Endodermal cell (in vitro differentiated cells): ENCODE measurements around the gene MIEF2. TPM values are rescaled to one million over a fixed set of nuclear protein-coding genes. Genes with fewer than 3 reads are reported as not detected.

Experiments used
- DNase-seq: peaks from one replicate; pipeline ENCODE4 v3.0.0-alpha.2; 2017
- H3K27ac ChIP-seq: 2 replicates; pipeline ENCODE4 v1.5.1; 2013; ENCODE audit warnings: mild to moderate bottlenecking, low read depth, low read length, moderate library complexity
- H3K27me3 ChIP-seq: 2 replicates; pipeline ENCODE4 v1.6.1; 2013; ENCODE audit warnings: mild to moderate bottlenecking, low read length, moderate library complexity; ENCODE audit not compliant: insufficient read depth, control insufficient read depth, poor library complexity, severe bottlenecking
- H3K36me3 ChIP-seq: 2 replicates; pipeline ENCODE4 v1.7.0; 2013; ENCODE audit warnings: mild to moderate bottlenecking, low read length, moderate library complexity; ENCODE audit not compliant: control insufficient read depth, insufficient read depth
- H3K4me1 ChIP-seq: one replicate; pipeline ENCODE4 v1.7.0; 2013; ENCODE audit warnings: low read length; ENCODE audit not compliant: control insufficient read depth, insufficient read depth
- H3K4me3 ChIP-seq: 2 replicates; pipeline ENCODE4 v1.5.1; 2013; ENCODE audit warnings: mild to moderate bottlenecking, low read length, moderate library complexity
- H3K9ac ChIP-seq: 2 replicates; pipeline ENCODE4 v1.6.1; 2013; ENCODE audit warnings: mild to moderate bottlenecking, low read length, moderate library complexity; ENCODE audit not compliant: poor library complexity, severe bottlenecking; ENCODE audit errors: extremely low read depth
- H3K9me3 ChIP-seq: 2 replicates; pipeline ENCODE4 v1.6.1; 2013; ENCODE audit warnings: mild to moderate bottlenecking, low read length, moderate library complexity; ENCODE audit not compliant: control insufficient read depth
- H3K27ac Mint-ChIP-seq: 2 replicates; pipeline ENCODE4 v1.8.0; 2020; ENCODE audit warnings: mixed read lengths
- H3K27me3 Mint-ChIP-seq: 2 replicates; pipeline ENCODE4 v1.8.0; 2021; ENCODE audit warnings: mild to moderate bottlenecking, mixed read lengths; ENCODE audit not compliant: insufficient read depth
- H3K36me3 Mint-ChIP-seq: 2 replicates; pipeline ENCODE4 v1.8.0; 2020; ENCODE audit warnings: low read depth, mixed read lengths
- H3K4me1 Mint-ChIP-seq: 2 replicates; pipeline ENCODE4 v1.8.0; 2020; ENCODE audit warnings: mixed read lengths
- H3K4me3 Mint-ChIP-seq: 2 replicates; pipeline ENCODE4 v1.8.0; 2020; ENCODE audit warnings: mild to moderate bottlenecking, moderate library complexity, mixed read lengths
- H3K9me3 Mint-ChIP-seq: 2 replicates; pipeline ENCODE4 v1.8.0; 2020; ENCODE audit warnings: mild to moderate bottlenecking, mixed read lengths
- CTCF ChIP-seq: fragments of 200-600 bp; sonication (generic); conservative IDR thresholded peaks from 2 replicates; pipeline ENCODE4 v1.5.0; 2021; ENCODE audit warnings: antibody characterized with exemption, mild to moderate bottlenecking
- WGBS, 2 experiments: methylation state at CpG; one replicate each; pipeline versions ENCODE4 v1.1.5 to v1.1.7; 2013; ENCODE audit warnings: missing lambda C conversion rate in 2 of 2, mixed read lengths in 1 of 2; ENCODE audit not compliant: insufficient coverage in 1 of 2, insufficient read length in 1 of 2; 5-methylcytosine and 5-hydroxymethylcytosine counted together
- total RNA-seq, 2 donors: library from RNA; stranded (reverse); fragmentation: NEBNext Ultra II Directional in 1 of 2; extraction: Animal tissue kit (Norgen Biotek cat#: 25700) in 1 of 2; gene quantifications; 2 replicates in 1 of 2; 3 replicates in 1 of 2; pipeline ENCODE4 v1.2.1, GENCODE V29; 2021

MIEF2 gene
- total RNA-seq, 2 donors from 2014 or later: 15.3 to 19.6 TPM

GRCh38 chr17:18217412-18218015 lies 42.9 kb upstream of the MIEF2 start:
- H3K36me3 ChIP-seq: no peaks in the 10 kb centered on the region
- no peak overlapping the region for H3K4me3 Mint-ChIP-seq
- H3K27me3 Mint-ChIP-seq: no peaks in the 10 kb centered on the region
- no peak overlapping the region for H3K27ac Mint-ChIP-seq
- H3K9ac ChIP-seq: no peak overlapping the region
- TF ChIP-seq CTCF: peak; percentile 91
- no peaks in the 10 kb centered on the region for H3K27me3 ChIP-seq
- peak; percentile 98 for DNase-seq
- H3K9me3 Mint-ChIP-seq: no peaks in the 10 kb centered on the region
- no peaks in the 10 kb centered on the region for H3K36me3 Mint-ChIP-seq
- no peak overlapping the region for H3K4me3 ChIP-seq
- no peaks in the 10 kb centered on the region for H3K4me1 ChIP-seq
- no peaks in the 10 kb centered on the region for H3K9me3 ChIP-seq
- WGBS, 2 experiments: 22 to 23% methylated on average over 4 to 5 of the region's 6 CpGs
- H3K4me1 Mint-ChIP-seq: peaks cover 3% of the 10 kb centered on the region
- no peak overlapping the region for H3K27ac ChIP-seq

DNA sequence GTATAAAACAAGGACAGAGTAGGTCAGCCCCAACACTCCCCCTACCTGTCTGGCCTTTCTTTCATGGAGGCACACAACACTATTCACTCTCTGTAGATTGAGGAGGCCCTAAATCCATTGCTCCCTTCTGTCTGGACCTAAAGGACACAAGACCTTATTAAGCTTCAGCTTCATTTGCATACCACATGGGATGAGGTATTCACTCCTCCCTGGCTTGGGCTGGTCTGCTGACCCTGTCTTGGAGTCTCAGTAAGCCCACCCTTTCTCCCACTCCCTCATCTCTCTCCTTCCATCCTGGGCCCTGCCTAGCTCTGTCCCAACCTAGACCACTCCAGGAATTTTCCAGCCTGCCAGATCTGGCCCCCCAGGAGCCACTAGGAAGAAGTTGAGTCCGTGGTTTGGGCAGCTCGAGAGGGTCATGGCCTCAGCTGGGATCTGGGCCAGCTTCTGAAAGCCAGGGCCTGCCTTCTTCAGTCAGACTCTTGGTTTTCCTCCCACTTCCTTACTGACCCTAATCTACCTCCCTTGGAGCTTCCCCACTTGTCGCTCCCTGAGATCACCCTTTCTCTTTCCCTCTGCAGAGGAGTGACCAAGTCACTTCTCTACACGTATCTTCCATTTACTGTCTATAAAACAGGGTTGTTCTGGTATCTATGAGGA lies 41.6 kb upstream of the MIEF2 start:
- Mint-ChIP-seq H3K4me1 (peaks cover 4% of the 10 kb centered on the region), H3K4me3 (no peak overlapping the region), H3K27me3 (no peaks in the 10 kb centered on the region), H3K27ac (peak overlapping the region; percentile 46), H3K9me3 (no peaks in the 10 kb centered on the region), H3K36me3 (no peaks in the 10 kb centered on the region)
- Histone ChIP-seq H3K9ac (no peak overlapping the region), H3K36me3 (no peaks in the 10 kb centered on the region), H3K4me3 (no peak overlapping the region), H3K27ac (no peak overlapping the region), H3K27me3 (no peaks in the 10 kb centered on the region), H3K4me1 (no peaks in the 10 kb centered on the region), H3K9me3 (no peaks in the 10 kb centered on the region)
- WGBS, 2 experiments: 92 to 100% methylated on average over 2 to 3 of the region's 4 CpGs
- TF ChIP-seq CTCF: no peak
- no peak for DNase-seq

DNA sequence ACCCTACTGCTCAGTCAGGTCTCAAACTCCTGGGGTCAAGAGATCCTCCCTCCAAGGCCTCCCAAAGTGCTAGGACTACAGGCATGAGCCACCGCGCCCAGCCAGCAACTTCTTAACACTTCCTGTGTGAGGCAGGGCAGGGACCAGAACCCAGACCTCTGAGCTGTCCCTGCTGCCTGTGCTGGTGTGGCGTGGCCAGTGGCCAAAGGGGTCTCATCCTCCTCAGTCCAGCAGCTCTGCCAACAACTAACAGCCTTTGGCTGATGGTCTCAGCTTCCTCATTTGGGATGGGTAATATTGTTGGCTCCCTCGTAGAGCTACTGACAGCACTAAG lies 36.4 kb upstream of the MIEF2 start:
- no peak overlapping the region for H3K4me3 ChIP-seq
- TF ChIP-seq CTCF: no peak
- H3K36me3 Mint-ChIP-seq: no peaks in the 10 kb centered on the region
- H3K27ac Mint-ChIP-seq: peak overlapping the region; percentile 98
- peak overlapping the region; percentile 97 for H3K27ac ChIP-seq
- no peaks in the 10 kb centered on the region for H3K27me3 Mint-ChIP-seq
- no peaks in the 10 kb centered on the region for H3K27me3 ChIP-seq
- H3K4me3 Mint-ChIP-seq: peak overlapping the region; percentile 95
- H3K9me3 Mint-ChIP-seq: no peaks in the 10 kb centered on the region
- peak overlapping the region; percentile 56 for H3K9ac ChIP-seq
- DNase-seq: no peak
- peaks cover 22% of the 10 kb centered on the region for H3K4me1 Mint-ChIP-seq
- no peaks in the 10 kb centered on the region for H3K36me3 ChIP-seq
- WGBS, 2 experiments: 81 to 100% methylated on average over 2 to 4 of the region's 4 CpGs
- H3K4me1 ChIP-seq: peaks cover 5% of the 10 kb centered on the region
- no peaks in the 10 kb centered on the region for H3K9me3 ChIP-seq
